GM21619 (cell line): ENCODE measurements around the gene BMP10.

ENCODE experiments used
- ATAC-seq: cut with Tn5 transposase; IDR thresholded peaks from one replicate; pipeline ENCODE4 v1.9.1; 2021; ENCODE audit not compliant: unreplicated experiment

The BMP10 gene

DNA sequence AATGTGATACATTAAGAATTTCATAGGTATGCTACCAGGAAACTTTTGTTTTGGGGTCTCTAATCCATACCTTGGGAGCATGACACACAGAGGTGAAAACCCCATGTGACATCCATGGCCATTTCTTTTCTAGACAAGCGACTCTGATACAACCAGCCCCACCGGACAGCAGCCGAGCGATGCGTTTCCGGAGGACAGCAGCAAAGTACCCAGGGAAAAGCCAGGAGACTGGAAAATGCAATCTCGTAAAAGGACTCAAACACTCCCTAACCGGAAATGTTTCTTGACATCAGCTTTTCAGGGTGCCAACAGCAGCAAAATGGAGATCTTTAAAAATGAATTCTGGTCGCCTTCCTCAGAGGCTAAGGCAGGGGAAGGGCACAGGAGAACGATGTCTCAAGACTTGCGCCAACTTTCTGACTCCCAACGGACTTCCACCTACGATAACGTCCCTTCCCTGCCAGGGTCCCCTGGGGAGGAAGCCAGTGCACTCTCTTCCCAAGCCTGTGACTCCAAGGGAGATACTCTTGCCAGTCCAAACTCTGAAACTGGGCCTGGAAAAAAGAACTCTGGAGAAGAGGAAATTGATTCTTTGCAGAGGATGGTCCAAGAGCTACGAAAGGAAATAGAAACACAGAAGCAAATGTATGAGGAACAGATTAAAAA, 48.9 kb downstream of the BMP10 start:
- ATAC-seq: no peak

DNA sequence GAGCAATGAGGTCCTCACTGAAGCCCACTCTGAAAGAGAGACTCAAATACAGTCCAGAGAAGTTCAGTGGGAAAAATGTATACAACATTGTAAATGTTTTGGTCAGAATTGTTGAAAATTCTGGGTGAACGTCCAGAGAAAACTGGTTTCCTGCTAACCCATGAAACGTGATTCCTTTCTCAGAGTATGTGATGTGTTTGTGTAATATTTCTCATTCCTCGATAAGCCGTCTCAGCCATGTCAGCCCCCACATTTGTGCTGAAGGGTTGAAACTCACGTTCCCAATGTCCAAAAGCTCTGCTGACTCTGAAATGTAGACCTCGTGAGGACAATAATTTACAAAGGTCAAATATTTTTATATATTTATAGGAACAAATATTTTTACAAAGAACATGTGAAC, 51.6 kb downstream of the BMP10 start:
- no peak for ATAC-seq

DNA sequence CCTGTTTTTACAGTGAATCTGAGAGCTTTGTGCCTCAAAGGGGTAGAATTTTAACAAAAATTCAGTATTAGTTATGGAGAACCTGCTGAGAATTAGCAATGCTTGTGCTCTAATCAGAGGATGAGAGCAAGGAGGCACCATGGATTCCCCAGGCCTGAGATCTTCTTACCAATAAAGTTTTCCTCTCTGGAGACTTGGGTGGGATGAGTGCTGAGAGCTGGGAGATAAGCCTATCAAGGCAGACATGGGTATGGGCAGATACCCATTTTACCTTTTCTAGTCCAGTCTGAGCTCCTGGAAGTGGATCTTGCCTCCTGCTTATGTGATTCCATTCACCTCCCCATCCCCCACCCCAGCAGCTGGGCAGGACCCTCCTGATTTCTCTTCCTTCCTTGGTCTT, 53.9 kb downstream of the BMP10 start:
- no peak for ATAC-seq
